HepG2 (cell line): Measurements from ENCODE around the gene MFAP4. TPM values are rescaled to one million over a fixed set of nuclear protein-coding genes. Genes with fewer than 3 reads are reported as not detected.

Experiments
- MIXL1 ChIP-seq: IDR thresholded peaks from 2 replicates; pipeline ENCODE4 v1.6.1; 2016
- PAF1 ChIP-seq: IDR thresholded peaks from 2 replicates; pipeline ENCODE4 v1.6.1; 2016; ENCODE audit warnings: missing genetic modification reagents, missing compliant biosample characterization
- TIGD3 ChIP-seq: sonication (generic); formaldehyde crosslinking; IDR thresholded peaks from 2 replicates; pipeline ENCODE4 v1.5.1; 2020; ENCODE audit warnings: mild to moderate bottlenecking, missing genetic modification reagents, borderline replicate concordance
- ZMAT5 ChIP-seq: sonication (generic); formaldehyde crosslinking; IDR thresholded peaks from 2 replicates; pipeline ENCODE4 v1.5.0; 2020; ENCODE audit warnings: mild to moderate bottlenecking, low read depth, missing genetic modification reagents, borderline replicate concordance
- polyA plus RNA-seq, 8 experiments: library from polyadenylated mRNA; depleted of rRNA in 3 of 8; stranded (reverse) in 7 of 8; unstranded in 1 of 8; fragments of >200 nt; fragmentation: Illumina TruSeq in 4 of 8; extraction: Trizol in 4 of 8; gene quantifications; 2 replicates each; pipeline versions ENCODE4 v1.2.1 to v1.2.3, GENCODE V29; 2011 to 2016; ENCODE audit warnings: low read depth in 4 of 8, missing spikeins in 1 of 8, mixed read lengths in 1 of 8; ENCODE audit not compliant: insufficient read depth in 1 of 8
- total RNA-seq, 5 experiments: library from RNA; depleted of rRNA; stranded (reverse); fragments of >200 nt; fragmentation: Illumina TruSeq; extraction: Trizol; gene quantifications; 2 replicates each; pipeline ENCODE4 v1.2.3, GENCODE V29; 2016; ENCODE audit warnings: low read depth in 1 of 5
- TF ChIP-seq, protein P1 (sequence below): sonication (generic); formaldehyde crosslinking; IDR thresholded peaks from 2 replicates; pipeline ENCODE4 v1.4.0; 2020; ENCODE audit warnings: mild to moderate bottlenecking, missing genetic modification reagents
- TF ChIP-seq, protein P2 (sequence below): sonication (generic); formaldehyde crosslinking; IDR thresholded peaks from 2 replicates; pipeline ENCODE4 v1.8.0; 2022; ENCODE audit warnings: mild to moderate bottlenecking, missing genetic modification reagents, moderate library complexity
- TF ChIP-seq, protein P3 (sequence below): sonication (generic); formaldehyde crosslinking; IDR thresholded peaks from one replicate; pipeline ENCODE4 v1.5.1; 2020; ENCODE audit warnings: mild to moderate bottlenecking, missing genetic modification reagents; ENCODE audit errors: not compliant biosample characterization

The MFAP4 gene
- total and polyA plus RNA-seq, 2 of the 13 experiments (the other 11 are each of a cell fraction or from before 2014, with no cell fraction given) = 0.08 TPM; not detected in 1

DNA sequence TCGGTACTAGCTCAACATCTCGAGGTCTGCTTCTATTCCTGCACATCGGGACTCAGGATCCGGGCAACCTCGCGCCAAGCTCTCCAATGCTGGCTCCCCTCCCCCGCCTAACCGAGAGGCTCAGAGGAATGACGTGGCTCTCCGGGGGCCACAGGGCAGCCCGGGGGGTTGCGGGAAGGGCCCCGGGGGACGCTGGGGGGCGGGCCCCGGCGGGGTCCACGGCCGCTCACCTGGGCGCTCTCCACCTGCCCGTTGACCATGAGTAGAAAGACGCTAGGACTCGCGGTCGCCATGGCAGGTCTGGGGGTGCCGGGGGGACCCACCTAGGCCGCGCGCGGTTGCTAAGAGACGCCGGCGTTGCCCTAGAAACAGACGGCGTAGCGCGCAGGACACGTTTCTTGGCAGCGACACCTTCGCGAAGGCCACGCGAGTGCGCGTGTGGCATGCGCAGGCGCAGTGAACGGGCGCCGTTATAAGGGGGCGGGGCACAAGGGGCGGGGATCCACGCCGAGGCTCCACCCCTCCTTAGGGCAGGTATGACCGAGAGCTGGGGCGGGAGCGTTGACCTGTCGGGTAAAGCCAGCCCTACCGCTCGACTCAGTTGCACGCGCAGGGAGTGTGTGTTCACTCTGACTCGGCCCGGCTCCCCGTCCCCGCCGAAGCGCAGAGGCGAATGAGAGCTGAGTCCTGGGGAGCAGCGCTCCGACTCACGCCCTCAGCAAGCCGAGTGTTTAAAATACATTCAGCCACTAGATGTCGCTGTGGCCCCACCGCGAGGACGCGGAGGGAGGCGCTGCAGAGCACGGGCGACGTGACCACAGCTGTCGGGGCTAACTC is 24.5 kb downstream of the MFAP4 start, which contains the start of gene B9D1 (continued):
- TF ChIP-seq, protein P1, sequence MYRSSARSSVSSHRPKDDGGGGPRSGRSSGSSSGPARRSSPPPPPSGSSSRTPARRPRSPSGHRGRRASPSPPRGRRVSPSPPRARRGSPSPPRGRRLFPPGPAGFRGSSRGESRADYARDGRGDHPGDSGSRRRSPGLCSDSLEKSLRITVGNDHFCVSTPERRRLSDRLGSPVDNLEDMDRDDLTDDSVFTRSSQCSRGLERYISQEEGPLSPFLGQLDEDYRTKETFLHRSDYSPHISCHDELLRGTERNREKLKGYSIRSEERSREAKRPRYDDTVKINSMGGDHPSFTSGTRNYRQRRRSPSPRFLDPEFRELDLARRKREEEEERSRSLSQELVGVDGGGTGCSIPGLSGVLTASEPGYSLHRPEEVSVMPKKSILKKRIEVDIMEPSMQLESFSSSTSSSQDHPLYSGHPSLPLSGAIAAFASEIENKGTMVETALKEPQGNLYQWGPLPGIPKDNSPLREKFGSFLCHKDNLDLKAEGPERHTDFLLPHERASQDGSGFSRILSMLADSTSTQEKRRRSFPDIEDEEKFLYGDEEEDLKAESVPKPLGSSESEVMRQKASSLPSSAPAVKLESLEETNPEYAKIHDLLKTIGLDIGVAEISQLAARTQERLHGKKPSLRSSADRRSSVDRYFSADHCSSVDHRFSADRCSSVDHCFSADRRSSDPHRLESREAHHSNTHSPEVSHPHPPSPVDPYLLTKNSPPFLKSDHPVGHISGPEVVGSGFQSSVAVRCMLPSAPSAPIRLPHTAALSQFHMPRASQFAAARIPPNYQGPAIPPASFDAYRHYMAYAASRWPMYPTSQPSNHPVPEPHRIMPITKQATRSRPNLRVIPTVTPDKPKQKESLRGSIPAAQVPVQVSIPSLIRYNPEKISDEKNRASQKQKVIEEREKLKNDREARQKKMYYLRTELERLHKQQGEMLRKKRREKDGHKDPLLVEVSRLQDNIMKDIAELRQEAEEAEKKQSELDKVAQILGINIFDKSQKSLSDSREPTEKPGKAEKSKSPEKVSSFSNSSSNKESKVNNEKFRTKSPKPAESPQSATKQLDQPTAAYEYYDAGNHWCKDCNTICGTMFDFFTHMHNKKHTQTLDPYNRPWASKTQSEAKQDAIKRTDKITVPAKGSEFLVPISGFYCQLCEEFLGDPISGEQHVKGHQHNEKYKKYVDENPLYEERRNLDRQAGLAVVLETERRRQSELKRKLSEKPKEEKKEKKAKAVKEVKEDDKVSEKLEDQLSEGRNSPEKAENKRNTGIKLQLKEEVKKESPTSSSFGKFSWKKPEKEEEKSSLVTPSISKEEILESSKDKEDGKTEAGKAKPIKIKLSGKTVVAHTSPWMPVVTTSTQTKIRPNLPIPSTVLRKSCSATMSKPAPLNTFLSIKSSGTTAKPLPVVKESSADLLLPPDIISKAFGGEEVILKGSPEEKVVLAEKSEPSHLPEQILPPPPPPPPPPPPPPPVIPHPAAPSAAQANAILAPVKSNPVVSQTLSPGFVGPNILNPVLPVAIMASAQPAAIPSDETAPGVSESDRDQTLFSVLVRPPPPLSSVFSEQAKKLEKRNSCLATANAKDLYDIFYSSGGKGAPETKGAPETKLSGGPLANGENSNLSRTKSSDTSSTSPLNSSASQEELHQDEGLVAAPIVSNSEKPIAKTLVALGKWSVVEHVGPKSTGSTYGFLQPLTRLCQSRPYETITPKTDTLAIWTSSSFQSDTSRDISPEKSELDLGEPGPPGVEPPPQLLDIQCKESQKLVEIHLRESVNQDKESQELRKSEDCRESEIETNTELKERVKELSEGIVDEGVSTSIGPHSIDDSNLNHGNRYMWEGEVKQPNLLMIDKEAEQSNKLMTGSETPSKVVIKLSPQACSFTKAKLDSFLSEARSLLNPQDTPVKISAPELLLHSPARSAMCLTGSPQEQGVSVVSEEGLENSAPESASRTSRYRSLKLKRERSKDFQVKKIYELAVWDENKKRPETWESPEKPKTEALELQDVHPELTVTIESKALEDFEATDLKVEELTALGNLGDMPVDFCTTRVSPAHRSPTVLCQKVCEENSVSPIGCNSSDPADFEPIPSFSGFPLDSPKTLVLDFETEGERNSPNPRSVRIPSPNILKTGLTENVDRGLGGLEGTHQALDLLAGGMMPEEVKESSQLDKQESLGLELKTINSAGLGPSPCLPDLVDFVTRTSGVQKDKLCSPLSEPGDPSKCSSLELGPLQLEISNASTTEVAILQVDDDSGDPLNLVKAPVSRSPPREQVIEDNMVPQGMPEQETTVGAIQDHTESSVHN (CRISPR knock-in tag) = no peak
- TF ChIP-seq PAF1 (CRISPR knock-in tag) (no peak), TIGD3 (CRISPR knock-in tag) (no peak), ZMAT5 (no peak), MIXL1 (CRISPR knock-in tag) (peak; percentile 52; the same call in 1 of the 2 replicates)
- TF ChIP-seq, protein P2, sequence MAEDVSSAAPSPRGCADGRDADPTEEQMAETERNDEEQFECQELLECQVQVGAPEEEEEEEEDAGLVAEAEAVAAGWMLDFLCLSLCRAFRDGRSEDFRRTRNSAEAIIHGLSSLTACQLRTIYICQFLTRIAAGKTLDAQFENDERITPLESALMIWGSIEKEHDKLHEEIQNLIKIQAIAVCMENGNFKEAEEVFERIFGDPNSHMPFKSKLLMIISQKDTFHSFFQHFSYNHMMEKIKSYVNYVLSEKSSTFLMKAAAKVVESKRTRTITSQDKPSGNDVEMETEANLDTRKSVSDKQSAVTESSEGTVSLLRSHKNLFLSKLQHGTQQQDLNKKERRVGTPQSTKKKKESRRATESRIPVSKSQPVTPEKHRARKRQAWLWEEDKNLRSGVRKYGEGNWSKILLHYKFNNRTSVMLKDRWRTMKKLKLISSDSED = no peak
- TF ChIP-seq, protein P3, sequence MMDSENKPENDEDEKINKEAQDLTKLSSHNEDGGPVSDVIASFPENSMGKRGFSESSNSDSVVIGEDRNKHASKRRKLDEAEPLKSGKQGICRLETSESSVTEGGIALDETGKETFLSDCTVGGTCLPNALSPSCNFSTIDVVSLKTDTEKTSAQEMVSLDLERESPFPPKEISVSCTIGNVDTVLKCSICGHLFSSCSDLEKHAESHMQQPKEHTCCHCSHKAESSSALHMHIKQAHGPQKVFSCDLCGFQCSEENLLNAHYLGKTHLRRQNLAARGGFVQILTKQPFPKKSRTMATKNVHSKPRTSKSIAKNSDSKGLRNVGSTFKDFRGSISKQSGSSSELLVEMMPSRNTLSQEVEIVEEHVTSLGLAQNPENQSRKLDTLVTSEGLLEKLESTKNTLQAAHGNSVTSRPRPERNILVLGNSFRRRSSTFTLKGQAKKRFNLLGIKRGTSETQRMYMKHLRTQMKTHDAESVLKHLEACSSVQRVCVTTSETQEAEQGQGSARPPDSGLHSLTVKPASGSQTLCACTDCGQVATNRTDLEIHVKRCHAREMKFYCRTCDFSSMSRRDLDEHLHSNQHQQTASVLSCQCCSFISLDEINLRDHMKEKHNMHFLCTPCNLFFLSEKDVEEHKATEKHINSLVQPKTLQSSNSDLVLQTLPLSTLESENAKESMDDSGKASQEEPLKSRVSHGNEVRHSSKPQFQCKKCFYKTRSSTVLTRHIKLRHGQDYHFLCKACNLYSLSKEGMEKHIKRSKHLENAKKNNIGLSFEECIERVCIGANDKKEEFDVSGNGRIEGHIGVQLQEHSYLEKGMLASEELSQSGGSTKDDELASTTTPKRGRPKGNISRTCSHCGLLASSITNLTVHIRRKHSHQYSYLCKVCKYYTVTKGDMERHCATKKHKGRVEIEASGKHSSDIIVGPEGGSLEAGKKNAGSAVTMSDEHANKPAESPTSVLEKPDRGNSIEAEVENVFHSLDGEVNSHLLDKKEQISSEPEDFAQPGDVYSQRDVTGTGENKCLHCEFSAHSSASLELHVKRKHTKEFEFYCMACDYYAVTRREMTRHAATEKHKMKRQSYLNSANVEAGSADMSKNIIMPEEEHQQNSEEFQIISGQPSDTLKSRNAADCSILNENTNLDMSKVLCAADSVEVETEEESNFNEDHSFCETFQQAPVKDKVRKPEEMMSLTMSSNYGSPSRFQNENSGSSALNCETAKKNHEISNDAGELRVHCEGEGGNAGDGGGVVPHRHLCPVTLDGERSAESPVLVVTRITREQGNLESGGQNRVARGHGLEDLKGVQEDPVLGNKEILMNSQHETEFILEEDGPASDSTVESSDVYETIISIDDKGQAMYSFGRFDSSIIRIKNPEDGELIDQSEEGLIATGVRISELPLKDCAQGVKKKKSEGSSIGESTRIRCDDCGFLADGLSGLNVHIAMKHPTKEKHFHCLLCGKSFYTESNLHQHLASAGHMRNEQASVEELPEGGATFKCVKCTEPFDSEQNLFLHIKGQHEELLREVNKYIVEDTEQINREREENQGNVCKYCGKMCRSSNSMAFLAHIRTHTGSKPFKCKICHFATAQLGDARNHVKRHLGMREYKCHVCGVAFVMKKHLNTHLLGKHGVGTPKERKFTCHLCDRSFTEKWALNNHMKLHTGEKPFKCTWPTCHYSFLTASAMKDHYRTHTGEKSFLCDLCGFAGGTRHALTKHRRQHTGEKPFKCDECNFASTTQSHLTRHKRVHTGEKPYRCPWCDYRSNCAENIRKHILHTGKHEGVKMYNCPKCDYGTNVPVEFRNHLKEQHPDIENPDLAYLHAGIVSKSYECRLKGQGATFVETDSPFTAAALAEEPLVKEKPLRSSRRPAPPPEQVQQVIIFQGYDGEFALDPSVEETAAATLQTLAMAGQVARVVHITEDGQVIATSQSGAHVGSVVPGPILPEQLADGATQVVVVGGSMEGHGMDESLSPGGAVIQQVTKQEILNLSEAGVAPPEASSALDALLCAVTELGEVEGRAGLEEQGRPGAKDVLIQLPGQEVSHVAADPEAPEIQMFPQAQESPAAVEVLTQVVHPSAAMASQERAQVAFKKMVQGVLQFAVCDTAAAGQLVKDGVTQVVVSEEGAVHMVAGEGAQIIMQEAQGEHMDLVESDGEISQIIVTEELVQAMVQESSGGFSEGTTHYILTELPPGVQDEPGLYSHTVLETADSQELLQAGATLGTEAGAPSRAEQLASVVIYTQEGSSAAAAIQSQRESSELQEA = no peak
